D721Med (cell line): ENCODE measurements around the gene MMP8.

ENCODE experiments used
- DNase-seq: peaks from one replicate; pipeline ENCODE4 v3.0.0; 2011; ENCODE audit warnings: low spot score; ENCODE audit not compliant: insufficient read length
- FAIRE-seq: peaks from 2 replicates; lab custom pipeline; 2011; peaks lifted over from hg19 to GRCh38; lab: Jason Lieb, UNC
- CTCF ChIP-seq: IDR thresholded peaks from 2 replicates; pipeline ENCODE4 v1.5.1; 2012; ENCODE audit warnings: mild to moderate bottlenecking, control low read depth; ENCODE audit not compliant: insufficient read depth; ENCODE audit errors: missing control alignments

MMP8 gene

GRCh38 chr11:102717280-102717679, 7.5 kb downstream of the MMP8 start:
- DNase-seq (no peak), FAIRE-seq (no peak)
- TF ChIP-seq CTCF, result no peak

- no peak for FAIRE-seq
- DNase-seq, result no peak
- TF ChIP-seq CTCF, result no peak
Measured at GRCh38 chr11:102716527-102716926, 8.2 kb downstream of the MMP8 start.

GRCh38 chr11:102712137-102712536, 12.6 kb downstream of the MMP8 start:
- TF ChIP-seq CTCF, result no peak
- FAIRE-seq (no peak), DNase-seq (no peak)

- FAIRE-seq, result no peak
- no peak for DNase-seq
- no peak for TF ChIP-seq CTCF
Measured at GRCh38 chr11:102709201-102709945, 15.4 kb downstream of the MMP8 start.

- no peak for FAIRE-seq
- DNase-seq, result no peak
- no peak for TF ChIP-seq CTCF
Measured at GRCh38 chr11:102708654-102709053, 16.1 kb downstream of the MMP8 start.

- DNase-seq (no peak), FAIRE-seq (no peak)
- no peak for TF ChIP-seq CTCF
Measured at GRCh38 chr11:102705626-102706025, 19.1 kb downstream of the MMP8 start, which contains the start of gene MMP27. TSS of gene MMP27 (minus strand) at chr11:102705769. CDS start at chr11:102705714, 55 bp downstream.

- FAIRE-seq (no peak), DNase-seq (no peak)
- no peak for TF ChIP-seq CTCF
Measured at GRCh38 chr11:102704841-102705240, 19.9 kb downstream of the MMP8 start.
